ENCODE measurements around the gene FKBP15. TPM values are rescaled to one million over a fixed set of nuclear protein-coding genes. Genes with fewer than 3 reads are reported as not detected.
"Not testable (repeated sequence)": the region's sequence is repeated elsewhere in the genome, so short reads cannot be mapped to it uniquely, and the experiment has no call there.

FKBP15 gene
- polyA plus RNA-seq, 1 experiment = 28.5 TPM

GRCh38 chr9:113254991-113255390 is 33.9 kb upstream of the FKBP15 start:
- no peak for TF ChIP-seq CTCF (IDR thresholded peaks at IDR 0.05; ENCODE audit: low read depth, low read length)
- POLR2A ChIA-PET = no interaction called here
- CTCF ChIA-PET = interaction anchor here (3.0 kb wide), 1 partner anchor 20 kb away, joined by 20 read pairs; the partner anchor contains the start of genes CDC26 and PRPF4

GRCh38 chr9:113250807-113251206 is 29.7 kb upstream of the FKBP15 start:
- no peak for TF ChIP-seq CTCF (IDR thresholded peaks at IDR 0.05; ENCODE audit: low read depth, low read length)
- Histone ChIP-seq H3K4me3 (ENCODE audit: low read depth, low read length) (no peak overlapping the region), H3K27me3 (ENCODE audit: control insufficient read depth, insufficient read depth, low read length) (no peaks in the 10 kb centered on the region), H3K27ac (ENCODE audit: low read depth, low read length) (no peak overlapping the region), H3K9me3 (ENCODE audit: control insufficient read depth, insufficient read depth, low read length) (no peaks in the 10 kb centered on the region)
- CTCF ChIA-PET = interaction anchor here (1.0 kb wide), 1 partner anchor 23 kb away, joined by 3 read pairs; no protein-coding TSS in a partner anchor
- POLR2A ChIA-PET = no interaction called here
- no peak for DNase-seq (ENCODE audit: low read depth, low spot score)

More at GRCh38 chr9:113254991-113255390, 33.9 kb upstream of the FKBP15 start:
- H3K27ac ChIP-seq (ENCODE audit: low read depth, low read length) = no peak overlapping the region
- no peaks in the 10 kb centered on the region for H3K9me3 ChIP-seq (ENCODE audit: control insufficient read depth, insufficient read depth, low read length)
- DNase-seq (ENCODE audit: low read depth, low spot score) = no peak
- no peak overlapping the region for H3K4me3 ChIP-seq (ENCODE audit: low read depth, low read length)
- no peaks in the 10 kb centered on the region for H3K27me3 ChIP-seq (ENCODE audit: control insufficient read depth, insufficient read depth, low read length)

GRCh38 chr9:113249661-113250060 is 28.6 kb upstream of the FKBP15 start:
- POLR2A ChIA-PET; H3K27ac ChIP-seq (ENCODE audit: low read depth, low read length); DNase-seq (ENCODE audit: low read depth, low spot score); H3K27me3 ChIP-seq (ENCODE audit: control insufficient read depth, insufficient read depth, low read length); H3K9me3 ChIP-seq (ENCODE audit: control insufficient read depth, insufficient read depth, low read length); H3K4me3 ChIP-seq (ENCODE audit: low read depth, low read length): not testable (repeated sequence)
- CTCF ChIA-PET = interaction anchor here (1.0 kb wide), 1 partner anchor 25 kb away, joined by 5 read pairs; no protein-coding TSS in a partner anchor

- Histone ChIP-seq H3K27ac (ENCODE audit: low read depth, low read length) (no peak overlapping the region), H3K27me3 (ENCODE audit: control insufficient read depth, insufficient read depth, low read length) (no peaks in the 10 kb centered on the region), H3K9me3 (ENCODE audit: control insufficient read depth, insufficient read depth, low read length) (no peaks in the 10 kb centered on the region), H3K4me3 (ENCODE audit: low read depth, low read length) (no peak overlapping the region)
- no peak for TF ChIP-seq CTCF (IDR thresholded peaks at IDR 0.05; ENCODE audit: low read depth, low read length)
- ChIA-PET POLR2A (no interaction called here), CTCF (no interaction called here)
- DNase-seq (ENCODE audit: low read depth, low spot score) = no peak
Measured at GRCh38 chr9:113247640-113248039, 26.6 kb upstream of the FKBP15 start.

- ChIA-PET POLR2A (interaction anchor here (0.7 kb wide), 1 partner anchor 25 kb away, joined by 4 read pairs; no protein-coding TSS in a partner anchor), CTCF (no interaction called here)
- Histone ChIP-seq H3K9me3 (ENCODE audit: control insufficient read depth, insufficient read depth, low read length) (no peaks in the 10 kb centered on the region), H3K27me3 (ENCODE audit: control insufficient read depth, insufficient read depth, low read length) (no peaks in the 10 kb centered on the region), H3K27ac (ENCODE audit: low read depth, low read length) (no peak overlapping the region), H3K4me3 (ENCODE audit: low read depth, low read length) (no peak overlapping the region)
- no peak for DNase-seq (ENCODE audit: low read depth, low spot score)
- no peak for TF ChIP-seq CTCF (IDR thresholded peaks at IDR 0.05; ENCODE audit: low read depth, low read length)
Measured at GRCh38 chr9:113246928-113247327, 25.9 kb upstream of the FKBP15 start.
